NOMO-1 (cell line): ENCODE measurements around the gene PCID2.
"Not testable (repeated sequence)": the region's sequence is repeated elsewhere in the genome, so short reads cannot be mapped to it uniquely, and the experiment has no call there.

Experiments used
- DNase-seq, 2 experiments: peaks; one replicate each; lab custom pipeline; 2025; ENCODE audit not compliant: unreplicated experiment in 2 of 2; lab: John Stamatoyannopoulos, UW

The PCID2 gene

GRCh38 chr13:113208421-113209335 is at the start of gene PCID2:
PCID2 (minus strand) TSS chr13:113208669; CDS start chr13:113208634, 35 bp downstream.
- DNase-seq = peak; percentile 72 to 89

DNA sequence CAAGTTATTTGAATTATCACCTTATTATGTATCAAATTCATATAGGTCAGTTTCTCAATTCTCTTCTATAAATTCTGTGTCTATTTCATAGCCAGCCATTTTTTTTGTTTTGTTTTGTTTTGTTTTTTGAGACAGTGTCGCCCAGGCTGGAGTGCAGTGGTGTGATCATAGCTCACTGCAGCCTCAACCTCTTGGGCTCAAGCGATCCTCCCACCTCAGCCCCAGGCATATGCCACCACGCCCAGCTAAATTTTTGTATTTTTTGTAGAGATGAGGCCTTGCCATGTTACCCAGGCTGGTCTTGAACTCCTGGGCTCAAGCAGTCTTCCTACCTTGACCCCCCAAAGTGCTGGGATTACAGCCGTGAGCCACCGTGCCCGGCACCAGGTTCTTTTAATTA is 49.4 kb upstream of the PCID2 start:
- not testable (repeated sequence) for DNase-seq

GRCh38 chr13:113252516-113253095 is 44.1 kb upstream of the PCID2 start:
- DNase-seq = no peak

- no peak for DNase-seq
Measured at GRCh38 chr13:113245849-113246796, 37.7 kb upstream of the PCID2 start.

DNA sequence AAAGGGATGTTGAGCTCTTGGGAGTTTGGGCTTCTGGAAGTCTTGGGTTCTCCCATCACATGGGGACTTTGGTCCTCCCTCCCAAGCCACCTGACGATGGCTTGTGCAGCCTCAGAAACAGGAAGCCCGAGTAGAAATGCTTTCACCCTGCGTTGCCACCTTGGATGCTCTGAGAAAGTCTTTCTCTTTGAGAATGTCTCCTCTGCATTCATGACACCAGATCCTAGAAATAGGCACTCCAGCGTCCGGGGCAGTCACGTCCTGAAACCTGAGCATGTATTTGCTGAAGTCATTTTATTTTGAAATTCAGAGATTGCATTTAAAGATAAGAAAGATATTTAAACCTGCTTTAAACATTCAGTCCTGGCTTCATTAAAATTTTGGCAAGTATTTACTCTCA is 35.4 kb upstream of the PCID2 start:
- no peak for DNase-seq

DNA sequence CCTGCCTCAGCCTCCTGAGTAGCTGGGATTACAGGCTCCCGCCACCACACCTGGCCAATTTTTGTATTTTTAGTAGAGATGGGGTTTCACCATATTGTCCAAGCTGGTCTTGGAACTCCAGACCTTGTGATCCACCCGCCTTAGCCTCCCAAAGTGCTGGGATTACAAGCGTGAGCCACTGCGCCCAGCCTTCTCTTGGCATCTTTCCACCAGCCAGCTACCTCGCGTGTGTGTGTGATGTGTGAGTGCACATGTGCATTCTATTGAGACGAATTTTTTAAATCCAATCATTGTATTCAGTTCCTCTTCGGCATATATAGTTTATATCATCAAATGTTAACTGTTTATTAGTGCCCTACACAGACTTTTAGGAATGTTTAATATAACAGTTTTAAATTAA is 33.2 kb upstream of the PCID2 start:
- DNase-seq = not testable (repeated sequence)

GRCh38 chr13:113239986-113240385 is 31.5 kb upstream of the PCID2 start:
- DNase-seq = no peak

- DNase-seq = no peak
Measured at GRCh38 chr13:113239357-113239756, 30.9 kb upstream of the PCID2 start.

- DNase-seq = no peak
Measured at GRCh38 chr13:113238536-113238935, 30.1 kb upstream of the PCID2 start.

GRCh38 chr13:113233101-113233500 is 24.6 kb upstream of the PCID2 start:
- no peak for DNase-seq

DNA sequence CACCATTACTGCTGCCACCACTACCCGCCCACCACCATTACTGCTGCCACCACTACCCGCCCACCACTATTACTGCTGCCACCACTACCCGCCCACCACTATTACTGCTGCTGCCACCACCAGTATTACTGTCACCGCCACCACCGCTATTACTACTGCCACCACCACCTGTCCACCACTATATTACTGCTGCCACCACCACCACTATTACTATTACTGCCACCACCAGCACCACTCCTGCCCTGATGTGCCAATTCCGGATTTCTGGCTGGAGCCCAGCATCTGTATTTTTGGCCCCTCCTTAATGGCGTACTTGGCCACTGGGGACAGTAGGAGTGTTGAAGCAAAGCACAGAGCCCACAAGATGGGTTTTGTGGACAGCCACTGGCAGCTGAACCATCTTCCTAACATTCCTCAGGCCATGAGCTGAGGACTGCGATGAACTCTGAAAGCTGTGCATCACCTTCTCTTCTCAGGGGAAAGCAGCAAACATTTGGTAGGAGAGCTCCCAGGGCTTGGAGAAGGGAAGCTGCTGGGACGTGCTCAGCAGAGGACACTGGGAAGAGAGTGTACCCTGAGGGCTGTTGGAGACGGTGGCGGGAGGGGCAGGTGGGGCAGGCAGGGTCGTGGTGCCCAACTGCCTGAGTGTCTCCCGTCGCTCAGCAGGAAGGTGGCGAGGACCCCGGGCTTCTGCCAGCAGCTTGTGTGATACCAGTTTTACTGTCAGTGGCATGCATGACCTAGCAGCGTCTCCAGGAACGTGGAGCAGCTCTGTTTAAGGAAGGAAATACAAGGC is 23.9 kb upstream of the PCID2 start:
- DNase-seq = no peak

DNA sequence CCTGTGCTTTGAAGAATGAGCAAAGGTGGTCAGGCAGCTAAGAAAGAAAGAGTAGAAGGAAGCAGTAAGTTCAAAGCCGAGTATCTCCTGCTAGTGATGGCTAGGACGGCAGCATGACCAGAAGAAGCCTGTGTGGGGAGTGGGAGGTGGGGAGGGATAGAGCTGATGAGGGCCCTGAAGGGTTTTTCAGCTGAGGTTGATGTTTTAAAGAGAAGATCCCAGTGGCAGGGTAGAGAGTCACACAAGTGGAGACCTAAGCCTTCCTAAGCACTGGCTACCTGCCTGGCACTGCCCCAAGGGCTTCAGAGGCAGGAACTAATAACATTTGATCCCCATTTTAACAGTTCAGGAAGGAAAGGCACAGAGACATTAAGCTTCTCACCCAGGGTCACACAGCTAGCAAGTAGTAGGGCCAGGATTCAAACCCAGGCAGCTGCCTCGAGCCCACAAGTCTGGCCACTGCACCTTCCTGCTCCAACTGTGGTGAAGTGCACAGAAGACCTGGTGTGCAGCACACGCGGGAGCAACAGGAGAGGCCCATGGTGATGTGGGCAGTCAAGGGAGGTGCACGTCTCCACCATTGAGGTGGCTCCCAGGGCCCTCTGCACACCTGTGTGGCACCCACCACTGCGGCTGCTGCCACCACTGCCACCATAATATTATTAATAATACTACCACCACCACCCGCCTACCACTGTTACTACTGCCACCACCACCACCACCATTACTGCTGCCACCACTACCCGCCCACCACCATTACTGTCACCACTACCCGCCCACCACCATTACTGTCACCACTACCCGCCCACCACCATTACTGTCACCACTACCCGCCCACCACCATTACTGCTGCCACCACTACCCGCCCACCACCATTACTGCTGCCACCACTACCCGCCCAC is 23.1 kb upstream of the PCID2 start:
- DNase-seq = no peak

GRCh38 chr13:113229791-113230190 is 21.3 kb upstream of the PCID2 start:
- no peak for DNase-seq

GRCh38 chr13:113229161-113229560 is 20.7 kb upstream of the PCID2 start:
- no peak for DNase-seq

DNA sequence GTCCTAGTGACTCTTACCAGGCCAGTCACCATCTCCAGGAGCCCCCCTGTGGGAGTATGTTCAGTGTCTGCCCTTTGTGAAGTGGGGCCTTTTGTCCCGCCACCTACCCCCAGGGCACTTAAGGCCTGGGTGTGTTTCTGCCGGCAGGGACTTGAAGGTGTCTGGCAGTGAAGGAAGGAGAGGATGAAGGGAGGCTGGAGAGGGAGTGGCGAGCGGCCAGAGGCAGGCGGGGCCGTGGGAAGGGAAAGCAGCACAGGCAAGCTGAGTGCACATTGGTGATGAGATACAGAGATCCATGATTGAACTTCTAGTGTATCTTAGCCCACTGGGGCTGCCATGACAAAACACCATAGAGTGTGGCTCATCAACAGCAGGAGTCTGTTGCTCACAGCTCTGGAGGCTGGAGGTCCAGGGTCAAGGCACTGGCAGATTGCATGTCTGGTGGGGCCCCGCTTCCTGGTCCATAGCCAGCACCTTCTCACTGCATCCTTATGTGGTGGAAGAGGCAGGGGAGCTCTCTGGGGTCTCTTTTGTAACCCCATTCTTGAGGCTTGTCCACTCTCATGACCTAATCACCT is 18.5 kb upstream of the PCID2 start:
- DNase-seq = no peak

DNA sequence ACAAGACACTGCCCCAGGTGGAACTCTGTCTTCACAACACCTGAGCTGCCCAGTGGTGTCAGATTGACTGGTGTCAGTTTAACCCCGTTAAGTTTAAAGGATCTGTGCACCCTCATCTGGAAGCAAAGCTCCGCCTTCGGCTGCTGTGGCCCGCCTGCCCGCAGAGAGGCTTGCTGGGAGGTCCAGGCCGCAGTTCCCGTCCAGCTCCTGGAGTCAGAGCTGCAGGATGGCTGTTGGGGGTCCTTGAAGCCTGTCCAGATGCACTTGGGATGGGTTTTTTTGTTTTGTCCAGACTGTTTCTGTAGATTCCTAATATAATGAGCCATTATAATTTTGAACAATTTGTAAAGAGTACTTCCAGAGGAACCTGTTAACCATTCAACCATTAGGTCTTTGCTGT is 17.0 kb upstream of the PCID2 start:
- no peak for DNase-seq

- DNase-seq = no peak
Measured at GRCh38 chr13:113224486-113224885, 16.0 kb upstream of the PCID2 start.

DNA sequence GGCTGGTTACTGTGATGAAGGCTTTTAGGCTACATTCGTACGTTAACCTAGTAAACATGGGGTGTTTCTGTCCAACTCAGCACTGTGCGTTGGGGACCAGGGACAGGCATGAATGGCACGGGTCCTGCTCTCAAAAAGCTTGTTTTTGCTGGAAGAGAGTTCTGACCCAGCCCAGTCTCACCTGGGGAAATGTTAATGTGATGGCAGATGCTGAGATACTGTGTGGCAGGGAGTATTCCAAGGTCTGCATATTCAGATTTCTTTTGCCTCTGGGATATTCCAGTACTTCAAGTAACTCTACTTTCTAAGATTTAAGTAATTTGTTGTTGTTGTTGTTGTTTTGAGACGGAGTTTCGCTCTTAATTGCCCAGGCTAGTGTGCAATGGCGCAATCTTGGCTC is 14.6 kb upstream of the PCID2 start:
- no peak for DNase-seq

DNA sequence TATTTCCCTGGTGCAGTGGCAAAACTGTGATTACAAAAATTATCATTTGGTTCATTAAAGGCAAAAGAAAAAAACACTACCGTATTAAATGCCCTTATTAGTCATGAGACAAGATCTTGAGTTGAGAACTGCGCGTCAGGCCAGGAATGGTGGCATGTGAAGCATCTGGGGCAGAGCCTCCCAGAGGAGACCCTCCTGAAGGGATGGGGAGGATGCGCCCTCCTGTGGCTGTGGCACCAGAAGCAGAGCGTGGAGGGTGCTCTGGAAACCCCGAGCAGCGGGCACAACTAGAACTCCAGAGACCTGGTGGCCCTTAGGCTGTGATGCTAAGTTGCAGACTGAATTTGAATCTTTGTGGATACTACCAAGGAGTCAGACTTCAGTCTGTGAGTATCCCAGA is 12.4 kb upstream of the PCID2 start:
- DNase-seq = no peak
